Epithelial cell of prostate (primary cell): ENCODE measurements around the gene PTPRCAP.
"Not testable (repeated sequence)": the region's sequence is repeated elsewhere in the genome, so short reads cannot be mapped to it uniquely, and the experiment has no call there.

Experiments
- DNase-seq: peaks from one replicate; pipeline ENCODE4 v3.0.0-alpha.2; 2011; ENCODE audit warnings: low read depth, low spot score
- H3K27ac ChIP-seq: fragments of 450-650 bp; 2 replicates; pipeline ENCODE4 v1.5.1; 2017; ENCODE audit warnings: mild to moderate bottlenecking

PTPRCAP gene

GRCh38 chr11:67412495-67413179 lies 24.8 kb downstream of the PTPRCAP start:
- no peak overlapping the region for H3K27ac ChIP-seq

GRCh38 chr11:67411785-67412152 lies 25.7 kb downstream of the PTPRCAP start:
- no peak overlapping the region for H3K27ac ChIP-seq
- no peak for DNase-seq

More at GRCh38 chr11:67412495-67413179, 24.8 kb downstream of the PTPRCAP start:
- no peak for DNase-seq

DNA sequence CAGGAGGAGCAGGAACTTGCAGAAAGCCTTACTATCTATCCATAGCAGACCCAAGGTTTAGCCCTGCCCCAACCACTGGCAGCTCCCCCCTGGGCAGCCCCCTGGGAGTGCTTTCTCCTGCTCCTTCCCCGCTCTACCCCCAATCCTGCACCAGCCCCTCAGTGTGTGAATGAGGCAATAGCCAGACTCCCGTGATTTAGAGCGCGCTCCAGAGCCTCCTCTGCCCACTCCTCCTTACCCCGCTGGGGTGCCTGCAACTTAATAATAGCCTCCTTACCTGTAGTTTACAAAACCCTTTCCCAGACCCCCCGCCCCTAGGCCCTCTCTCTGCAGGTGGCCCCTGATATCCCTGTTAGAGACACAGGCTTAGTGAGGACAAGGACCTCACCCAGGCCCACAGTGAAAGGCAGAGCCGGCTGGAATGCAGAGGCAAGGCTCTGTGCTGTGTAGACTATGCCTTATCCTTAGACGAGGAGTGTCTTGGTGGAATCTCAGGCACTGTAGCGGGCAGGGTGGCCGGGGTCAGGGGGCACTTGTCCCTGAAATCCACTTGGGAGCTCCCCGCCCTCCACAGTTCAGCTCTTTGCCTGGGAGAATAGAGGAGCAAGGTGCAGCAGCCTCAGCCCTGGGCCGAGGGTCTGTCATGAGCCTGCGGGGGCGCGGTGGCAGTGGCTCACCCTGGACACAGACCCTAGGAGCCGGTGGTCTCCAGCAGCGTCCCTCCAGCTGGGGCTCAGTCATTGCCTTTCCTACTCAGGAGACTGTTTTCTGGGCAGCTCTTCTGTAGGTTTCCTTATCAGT lies 26.3 kb downstream of the PTPRCAP start:
- no peak overlapping the region for H3K27ac ChIP-seq
- no peak for DNase-seq

- H3K27ac ChIP-seq = no peak overlapping the region
- no peak for DNase-seq
These were observed 27.1 kb downstream of the PTPRCAP start for GRCh38 chr11:67410369-67410831.

- DNase-seq = no peak
- H3K27ac ChIP-seq = no peak overlapping the region
These were observed 27.6 kb downstream of the PTPRCAP start for GRCh38 chr11:67409781-67410368.

DNA sequence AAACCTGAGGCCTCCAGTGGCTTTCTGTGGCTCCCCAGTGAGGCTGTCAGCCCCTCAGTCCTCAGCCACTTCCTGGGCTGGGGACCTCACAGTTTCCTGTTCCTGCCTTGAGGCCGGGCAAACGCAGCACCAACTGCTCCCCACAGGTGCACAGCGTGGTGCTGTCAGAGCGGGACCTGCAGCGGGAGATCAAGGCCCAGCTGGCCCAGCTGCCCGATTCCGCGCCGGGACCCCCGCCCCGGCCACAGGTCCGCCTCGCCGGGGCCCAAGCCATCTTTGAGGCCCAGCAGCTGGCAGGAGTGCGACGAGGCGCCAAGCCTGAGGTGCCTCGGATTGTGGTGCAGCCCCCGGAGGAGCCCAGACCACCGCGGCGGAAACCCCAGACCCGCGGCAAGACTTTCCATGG lies 28.2 kb downstream of the PTPRCAP start:
- no peak for DNase-seq
- no peak overlapping the region for H3K27ac ChIP-seq

- DNase-seq = no peak
- H3K27ac ChIP-seq = no peak overlapping the region
These were observed 28.9 kb downstream of the PTPRCAP start for GRCh38 chr11:67408437-67409200.

GRCh38 chr11:67407688-67408163 lies 29.8 kb downstream of the PTPRCAP start:
- DNase-seq = no peak
- H3K27ac ChIP-seq = no peak overlapping the region

DNA sequence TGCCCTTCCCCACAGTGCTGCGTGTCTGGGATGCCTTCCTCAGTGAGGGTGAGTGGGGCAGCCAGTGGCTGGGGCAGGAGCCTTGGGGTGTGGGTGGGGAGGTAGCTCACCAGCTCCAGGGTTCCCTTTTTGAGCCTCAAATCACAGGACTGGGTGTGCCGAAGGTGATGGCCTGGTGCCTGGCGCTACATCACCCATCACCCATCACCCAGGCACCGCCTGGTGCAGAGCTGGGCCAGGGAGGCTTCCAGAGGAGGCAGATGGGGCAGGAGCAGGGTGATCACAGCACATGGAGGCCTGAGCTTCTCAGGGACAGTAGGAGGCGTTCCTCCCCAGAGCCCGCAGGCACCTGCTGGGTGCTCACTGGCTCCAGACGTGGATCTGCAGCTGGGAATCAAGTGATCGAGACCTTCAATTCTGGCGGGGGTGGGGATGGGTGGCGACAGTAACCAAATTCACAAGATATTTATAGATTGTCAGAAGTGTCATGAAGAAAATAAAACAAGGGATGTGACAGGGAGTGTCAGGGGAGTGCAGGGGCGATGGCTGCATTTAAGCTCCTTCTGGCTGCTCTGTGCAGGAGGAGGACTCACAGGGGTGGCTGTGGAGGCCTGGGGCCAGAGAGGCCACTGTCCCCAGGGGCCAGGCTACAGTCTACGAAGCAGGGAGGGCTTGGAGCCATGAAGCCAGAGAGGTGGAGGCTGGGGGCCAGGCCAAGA lies 30.4 kb downstream of the PTPRCAP start:
- DNase-seq = no peak
- H3K27ac ChIP-seq = no peak overlapping the region

DNA sequence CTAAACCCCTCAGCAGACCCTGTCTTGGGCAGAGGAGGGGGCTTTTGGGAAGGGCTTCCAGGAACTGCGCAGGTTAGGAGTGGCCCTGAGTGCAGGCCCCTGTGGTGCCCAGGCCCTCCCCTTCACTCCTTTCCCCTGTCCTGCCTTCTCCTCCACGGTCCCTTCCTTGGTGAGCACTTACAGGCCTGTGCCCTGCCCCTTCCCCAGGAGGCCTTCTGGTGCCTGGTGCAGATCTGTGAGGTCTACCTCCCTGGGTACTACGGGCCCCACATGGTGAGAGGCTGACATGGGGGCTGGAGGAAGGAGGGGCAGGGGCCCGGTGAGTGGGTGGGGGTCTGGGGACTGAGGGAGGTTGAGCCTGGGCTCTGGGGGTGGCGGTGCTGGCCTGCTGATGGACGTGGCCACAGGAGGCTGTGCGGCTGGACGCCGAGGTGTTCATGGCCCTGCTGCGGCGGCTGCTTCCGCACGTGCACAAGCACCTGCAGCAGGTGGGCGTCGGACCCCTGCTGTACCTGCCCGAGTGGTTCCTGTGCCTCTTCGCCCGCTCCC lies 31.0 kb downstream of the PTPRCAP start:
- no peak for DNase-seq
- H3K27ac ChIP-seq = no peak overlapping the region

DNA sequence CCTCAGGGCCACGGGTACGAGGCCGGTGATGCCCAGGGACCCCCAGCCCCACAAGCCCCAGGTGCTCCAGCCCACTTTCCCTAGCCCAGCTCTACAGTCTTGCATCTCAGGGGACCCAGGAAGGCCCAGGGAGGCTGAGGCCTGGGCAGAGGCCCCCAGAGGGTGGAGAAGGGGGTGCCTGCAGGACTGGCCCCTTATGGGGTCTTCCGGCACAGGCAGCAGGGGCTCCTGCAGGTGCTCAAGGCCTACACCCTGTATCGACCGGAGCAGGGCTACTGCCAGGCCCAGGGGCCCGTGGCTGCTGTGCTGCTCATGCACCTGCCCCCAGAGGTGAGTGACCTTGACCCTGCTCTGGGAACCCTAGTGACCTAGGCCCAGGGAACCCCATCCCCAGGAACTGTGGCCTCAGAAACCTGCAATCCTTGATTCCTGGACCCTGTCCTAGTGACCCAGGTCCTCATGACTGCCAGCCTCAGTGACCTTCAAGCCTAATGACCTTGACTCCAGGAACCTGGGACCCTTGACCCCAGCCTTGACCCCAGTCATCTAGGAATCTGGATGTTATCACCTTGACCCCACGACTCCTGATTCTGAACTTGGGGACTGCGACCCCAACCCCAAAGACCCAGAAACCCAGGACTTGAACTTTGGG lies 31.7 kb downstream of the PTPRCAP start:
- no peak overlapping the region for H3K27ac ChIP-seq
- DNase-seq = no peak

DNA sequence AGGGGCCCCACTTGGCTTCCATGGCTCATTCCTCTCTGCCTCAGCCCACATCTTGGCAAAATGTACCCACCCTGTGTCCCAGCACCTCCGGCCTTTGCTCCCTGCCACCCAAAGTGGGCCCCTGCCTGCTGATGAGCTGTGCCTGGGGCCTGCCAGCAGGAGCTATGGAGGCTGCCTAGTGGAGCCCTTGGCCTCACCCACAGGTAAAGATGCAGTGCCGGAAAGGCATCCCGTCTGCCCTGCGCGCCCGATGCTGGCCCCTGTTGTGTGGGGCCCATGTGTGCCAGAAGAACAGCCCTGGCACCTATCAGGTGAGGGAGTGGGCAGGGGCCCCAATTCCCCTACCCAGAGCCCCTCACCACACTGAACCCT lies 32.3 kb downstream of the PTPRCAP start:
- DNase-seq = no peak
- H3K27ac ChIP-seq = no peak overlapping the region

DNA sequence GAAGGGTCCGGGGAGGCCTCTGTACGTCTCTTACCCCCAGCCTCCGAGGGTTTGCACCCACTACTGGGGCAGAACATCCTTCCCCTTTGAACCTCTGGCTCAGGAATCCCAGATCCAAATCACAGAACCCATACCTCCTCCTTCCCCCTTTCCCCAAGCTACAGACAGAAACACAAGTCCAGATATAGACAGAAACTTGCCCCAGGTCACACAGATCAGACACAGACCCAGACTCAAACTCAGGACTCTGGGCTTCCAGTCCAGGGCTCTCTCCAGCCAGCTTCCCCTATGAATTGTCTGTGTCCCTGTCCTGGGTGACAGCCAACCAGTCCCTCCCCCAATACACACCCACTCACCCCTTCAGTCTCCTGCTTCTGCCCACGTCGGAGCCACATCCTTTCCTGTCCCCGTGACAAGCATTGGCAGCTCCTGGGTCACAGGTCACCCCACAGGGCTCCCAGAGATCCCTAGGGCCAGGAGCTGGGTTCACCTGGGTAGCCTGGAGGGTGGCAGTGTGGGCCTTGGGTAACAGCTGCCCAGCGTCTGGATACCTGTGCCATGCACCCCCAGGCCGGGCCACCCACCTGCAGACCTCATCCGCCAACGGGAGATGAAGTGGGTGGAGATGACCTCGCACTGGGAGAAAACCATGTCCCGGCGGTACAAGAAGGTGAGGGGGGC lies 32.8 kb downstream of the PTPRCAP start:
- no peak overlapping the region for H3K27ac ChIP-seq
- DNase-seq = no peak

- DNase-seq, H3K27ac ChIP-seq: not testable (repeated sequence)
These were observed 34.4 kb downstream of the PTPRCAP start for GRCh38 chr11:67403085-67403484.

- H3K27ac ChIP-seq = peak overlapping the region; percentile 88
- DNase-seq = not testable (repeated sequence)
These were observed 35.2 kb downstream of the PTPRCAP start for GRCh38 chr11:67402192-67402839.

DNA sequence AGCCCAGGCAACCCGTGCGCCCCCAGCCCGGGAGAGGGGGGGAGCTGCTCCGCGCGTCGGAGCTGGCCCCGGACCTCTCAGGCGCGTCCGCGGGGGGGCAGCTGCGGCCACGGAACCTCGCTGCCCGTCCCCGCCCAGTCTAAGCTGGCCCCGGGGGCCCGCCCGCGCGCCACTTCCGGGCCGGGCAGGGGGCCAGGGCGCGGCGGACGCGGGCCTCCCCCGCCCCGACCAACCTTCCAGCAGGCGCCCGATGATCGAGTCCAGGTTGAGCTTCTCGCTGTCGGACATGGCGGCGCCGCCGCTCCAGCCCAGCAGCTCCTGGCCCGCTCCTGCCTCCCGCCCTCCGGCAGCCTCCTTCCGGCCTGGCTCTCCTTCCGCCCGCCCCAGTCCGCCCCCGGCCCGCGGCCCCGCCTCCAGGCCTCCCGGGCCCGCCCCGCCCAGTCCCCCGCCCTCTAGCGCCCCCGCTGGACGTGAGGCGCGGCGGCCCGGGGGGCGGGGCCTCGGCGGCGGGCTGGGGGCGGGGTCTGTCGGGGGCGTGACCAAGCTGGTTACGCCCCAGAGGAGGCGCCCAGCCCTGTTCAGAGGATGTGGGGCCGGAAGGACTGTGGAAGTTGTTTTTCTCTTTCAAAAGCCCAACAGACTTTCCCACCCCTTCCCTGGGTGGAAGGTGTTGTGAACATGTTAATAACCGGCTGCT lies 35.8 kb downstream of the PTPRCAP start, which contains the start of gene PPP1CA:
TSS of gene PPP1CA (minus strand) at position 364 of the 697 bp plus-strand sequence. CDS start at position 288, 76 bp downstream.
- DNase-seq = no peak
- peak within 1 kb of the TSS; percentile 88 for H3K27ac ChIP-seq

DNA sequence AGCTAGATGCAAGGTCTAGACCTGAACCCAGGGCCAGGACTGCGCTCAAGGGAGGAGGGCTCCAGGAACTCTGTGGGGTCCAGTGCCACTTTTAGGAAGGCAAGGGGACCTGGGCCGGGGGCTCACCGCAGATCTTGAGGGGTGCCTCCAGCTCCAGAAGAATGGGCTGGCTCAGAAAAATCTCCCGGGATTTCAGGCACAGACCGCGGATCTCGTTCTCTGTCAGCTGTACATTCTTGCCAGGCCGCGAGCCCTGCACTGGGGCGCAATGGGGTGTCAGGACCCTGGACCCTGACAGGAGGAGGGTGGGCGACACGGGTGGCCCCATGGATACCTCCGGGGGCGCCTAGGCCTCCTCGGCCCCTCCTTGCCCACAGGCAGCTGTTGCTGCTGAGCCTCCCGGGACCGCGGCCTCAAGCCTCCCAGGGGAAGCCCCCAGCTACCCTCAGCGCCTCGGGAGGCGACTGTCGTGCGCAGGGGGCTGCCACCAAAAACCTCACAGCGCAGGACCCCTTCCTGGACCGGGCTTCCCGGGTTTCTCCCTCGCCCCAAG lies 36.5 kb downstream of the PTPRCAP start:
- no peak for DNase-seq
- peak overlapping the region; percentile 88 for H3K27ac ChIP-seq
